Inflammatory macrophage (primary cell): ENCODE results near the gene C3orf22.

Experiments used
- DNase-seq, 2 donors: peaks; one replicate each; pipeline ENCODE4 v3.0.0-alpha.2; 2020 to 2022

Gene C3orf22

GRCh38 chr3:126512026-126512425, 46.7 kb downstream of the C3orf22 start:
- DNase-seq = no peak

- no peak for DNase-seq
Observed at GRCh38 chr3:126511291-126511690, 47.4 kb downstream of the C3orf22 start.

GRCh38 chr3:126510308-126510910, 48.3 kb downstream of the C3orf22 start:
- DNase-seq = no peak

GRCh38 chr3:126509597-126510307, 49.0 kb downstream of the C3orf22 start:
- DNase-seq = no peak

GRCh38 chr3:126508564-126508964, 50.2 kb downstream of the C3orf22 start:
- DNase-seq = no peak

- DNase-seq = no peak
Observed at GRCh38 chr3:126507886-126508285, 50.8 kb downstream of the C3orf22 start.

GRCh38 chr3:126503701-126504100, 55.0 kb downstream of the C3orf22 start:
- no peak for DNase-seq

- DNase-seq = no peak
Observed at GRCh38 chr3:126502656-126503055, 56.1 kb downstream of the C3orf22 start.

GRCh38 chr3:126501736-126502135, 57.0 kb downstream of the C3orf22 start:
- no peak for DNase-seq

GRCh38 chr3:126501054-126501453, 57.7 kb downstream of the C3orf22 start:
- DNase-seq = no peak

- DNase-seq = no peak
Observed at GRCh38 chr3:126500016-126500415, 58.7 kb downstream of the C3orf22 start.
